VCaP (cell line): Measurements from ENCODE around the gene ALDH7A1.
A peak's percentile ranks its signal among the peaks of the same experiment; 100 is the strongest.
"Not testable (repeated sequence)": the region's sequence is repeated elsewhere in the genome, so short reads cannot be mapped to it uniquely, and the experiment has no call there.

Source experiments
- H3K27ac ChIP-seq: fragments of 450-650 bp; 2 replicates; pipeline ENCODE4 v1.5.1; 2017
- CTCF ChIP-seq: fragments of 450-650 bp; conservative IDR thresholded peaks from 2 replicates; pipeline ENCODE4 v1.5.1; 2017; ENCODE audit warnings: mild to moderate bottlenecking, moderate library complexity

Gene ALDH7A1

GRCh38 chr5:126575644-126576043 is 19.4 kb downstream of the ALDH7A1 start:
- H3K27ac ChIP-seq: no peak overlapping the region
- no peak for TF ChIP-seq CTCF

GRCh38 chr5:126568206-126568755 is 26.7 kb downstream of the ALDH7A1 start:
- TF ChIP-seq CTCF: no peak
- H3K27ac ChIP-seq: no peak overlapping the region

- TF ChIP-seq CTCF: no peak
Measured at GRCh38 chr5:126562823-126563222, 32.2 kb downstream of the ALDH7A1 start.

GRCh38 chr5:126561908-126562307 is 33.1 kb downstream of the ALDH7A1 start:
- 0 out of 2 replicates have a peak, but pooled peaks have one; percentile 12 for TF ChIP-seq CTCF
- no peak overlapping the region for H3K27ac ChIP-seq

More at GRCh38 chr5:126562823-126563222, 32.2 kb downstream of the ALDH7A1 start:
- no peak overlapping the region for H3K27ac ChIP-seq

GRCh38 chr5:126555101-126555500 is 39.9 kb downstream of the ALDH7A1 start:
- H3K27ac ChIP-seq: not testable (repeated sequence)

DNA sequence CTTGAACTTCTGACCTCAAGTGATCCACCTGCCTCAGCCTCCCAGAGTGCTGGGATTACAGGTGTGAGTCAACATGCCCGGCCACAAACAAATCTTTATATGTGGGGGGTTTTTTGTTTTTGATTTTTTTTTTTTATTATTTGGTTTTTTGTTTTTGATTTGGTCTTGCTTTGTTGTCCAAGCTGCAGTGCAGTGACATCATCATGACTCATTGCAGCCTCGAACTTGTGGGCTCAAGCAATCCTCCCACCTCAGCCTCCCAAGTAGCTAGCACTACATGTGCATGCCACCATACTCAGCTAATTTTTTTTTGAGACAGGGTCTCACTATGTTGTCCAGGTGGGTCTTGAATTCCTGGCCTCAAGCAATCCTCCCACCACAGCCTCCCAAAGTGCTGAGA is 42.4 kb downstream of the ALDH7A1 start:
- H3K27ac ChIP-seq: no peak overlapping the region
- TF ChIP-seq CTCF: no peak

- H3K27ac ChIP-seq: no peak overlapping the region
- TF ChIP-seq CTCF: peak; percentile 84
Measured at GRCh38 chr5:126544087-126544740, 50.8 kb downstream of the ALDH7A1 start.

GRCh38 chr5:126543660-126544059 is 51.4 kb downstream of the ALDH7A1 start:
- TF ChIP-seq CTCF: no peak
- H3K27ac ChIP-seq: no peak overlapping the region
